A375 (cell line): ENCODE data around the gene NGLY1. TPM values are rescaled to one million over a fixed set of nuclear protein-coding genes. Genes with fewer than 3 reads are reported as not detected.

Source experiments
- small RNA-seq: library from RNA; depleted of rRNA; stranded (forward); fragments of <200 nt; gene quantifications from one replicate; pipeline ENCODE3, GENCODE V24; 2014
- total RNA-seq: library from RNA; depleted of rRNA; stranded (reverse); fragments of >200 nt; shearing (Covaris generic); gene quantifications from 2 replicates; pipeline ENCODE4 v1.2.3, GENCODE V29; 2014; rRNA removed

The NGLY1 gene
- total RNA-seq = 32.4 and 36.8 TPM in 2 replicates

GRCh38 chr3:25782938-25783660, at the start of gene NGLY1:
Gene NGLY1 (minus strand): TSS chr3:25783443. CDS start chr3:25783390, 53 bp downstream.

GRCh38 chr3:25789596-25790556, 6.6 kb upstream of the NGLY1 start, which contains the start of gene OXSM:
Gene OXSM (plus strand): TSS chr3:25790090. CDS start chr3:25791021, 931 bp downstream.

Small RNA genes within 50 kb of the gene (small RNA-seq; reads per million reads assigned to genes)
- gene CRIP1P2 = not detected

Other genes with a start within 250 kb of the NGLY1 start
- 80.1 and 87.8 TPM in 2 replicates for gene TOP2B, start 118.5 kb downstream of the NGLY1 start, total RNA-seq
- 7.6 and 8.4 TPM in 2 replicates for gene OXSM, start 6.6 kb upstream of the NGLY1 start, total RNA-seq